H1 (cell line): ENCODE measurements around the gene PKDREJ. TPM values are rescaled to one million over a fixed set of nuclear protein-coding genes. Genes with fewer than 3 reads are reported as not detected.
"Not testable (repeated sequence)": the region's sequence is repeated elsewhere in the genome, so short reads cannot be mapped to it uniquely, and the experiment has no call there.

Experiments
- CTCF ChIA-PET: fragments of 300-600 bp; sonication (Branson Sonifier 250); formaldehyde crosslinking; loops from one replicate; lab custom pipeline; 2021; ENCODE audit not compliant: partially characterized antibody; lab: Charles Lee
- POLR2A ChIA-PET: fragments of 300-600 bp; sonication (Branson Sonifier 250); formaldehyde crosslinking; loops from one replicate; lab custom pipeline; 2021; ENCODE audit warnings: inconsistent platforms; ENCODE audit not compliant: partially characterized antibody; lab: Charles Lee
- DNase-seq, 2 experiments: peaks; one replicate each; pipeline versions ENCODE4 v3.0.0 to v3.0.0-alpha.2; 2010 to 2022; ENCODE audit warnings: low spot score in 2 of 2, low read depth in 1 of 2, mixed read lengths in 1 of 2
- FAIRE-seq: peaks from 2 replicates; lab custom pipeline; 2011; peaks lifted over from hg19 to GRCh38; lab: Jason Lieb, UNC
- H2AFZ ChIP-seq: 2 replicates; pipeline ENCODE4 v1.8.1; 2012; ENCODE audit warnings: low read length, inconsistent platforms
- H2AK5ac ChIP-seq: 2 replicates; pipeline ENCODE4 v1.6.1; 2013; ENCODE audit warnings: low read depth, low read length
- H2BK120ac ChIP-seq: replicated peaks from 2 replicates; pipeline ENCODE3; 2013; ENCODE audit warnings: low read depth, low read length, inconsistent platforms
- H2BK12ac ChIP-seq: 2 replicates; pipeline ENCODE4 v1.6.1; 2013; ENCODE audit warnings: low read depth, low read length
- H2BK15ac ChIP-seq: 2 replicates; pipeline ENCODE4 v1.6.1; 2013; ENCODE audit warnings: low read length
- H2BK20ac ChIP-seq: 2 replicates; pipeline ENCODE4 v1.6.1; 2013; ENCODE audit warnings: low read length
- H2BK5ac ChIP-seq: 2 replicates; pipeline ENCODE4 v1.6.1; 2013; ENCODE audit warnings: low read depth, low read length
- H3K14ac ChIP-seq: 2 replicates; pipeline ENCODE4 v1.6.1; 2013; ENCODE audit warnings: inconsistent platforms; ENCODE audit not compliant: insufficient read length
- H3K18ac ChIP-seq: 2 replicates; pipeline ENCODE4 v1.6.1; 2013; ENCODE audit warnings: low read length; ENCODE audit errors: extremely low read depth
- H3K23ac ChIP-seq: 2 replicates; pipeline ENCODE4 v1.6.1; 2013; ENCODE audit warnings: inconsistent platforms; ENCODE audit not compliant: insufficient read length
- H3K23me2 ChIP-seq: 2 replicates; pipeline ENCODE4 v1.6.1; 2013; ENCODE audit warnings: low read depth, low read length
- H3K27ac ChIP-seq: 2 replicates; pipeline ENCODE4 v1.6.1; 2011; ENCODE audit warnings: low read depth, low read length, inconsistent platforms
- H3K27me3 ChIP-seq, 4 experiments: replicated peaks in 1 of 4; 1 replicate in 1 of 4; 2 replicates in 3 of 4; pipeline versions ENCODE4 v1.6.1 to v1.8.1; 2011 to 2013; ENCODE audit warnings: low read length in 3 of 4, mild to moderate bottlenecking in 3 of 4, inconsistent platforms in 2 of 4, mixed read lengths in 2 of 4, moderate library complexity in 1 of 4; ENCODE audit not compliant: control insufficient read depth in 3 of 4, insufficient read depth in 3 of 4; ENCODE audit errors: extremely low read depth in 1 of 4
- H3K36me3 ChIP-seq, 4 experiments: 2 replicates each; pipeline versions ENCODE4 v1.6.1 to v1.8.1; 2011 to 2013; ENCODE audit warnings: mild to moderate bottlenecking in 4 of 4, low read length in 3 of 4, moderate library complexity in 2 of 4, control low read depth in 1 of 4, inconsistent platforms in 1 of 4; ENCODE audit not compliant: insufficient read depth in 4 of 4, control insufficient read depth in 2 of 4
- H3K4ac ChIP-seq: replicated peaks from 2 replicates; pipeline ENCODE3; 2013; ENCODE audit warnings: low read length, low read depth, mixed read lengths, inconsistent platforms; ENCODE audit not compliant: insufficient read length
- H3K4me1 ChIP-seq, 4 experiments: replicated peaks in 1 of 4; 1 replicate in 1 of 4; 2 replicates in 3 of 4; pipeline versions ENCODE4 v1.6.1 to v1.8.1; 2011 to 2013; ENCODE audit warnings: low read length in 3 of 4, inconsistent platforms in 2 of 4, mixed read lengths in 1 of 4; ENCODE audit not compliant: insufficient read depth in 4 of 4, control insufficient read depth in 3 of 4
- H3K4me2 ChIP-seq, 2 experiments: 2 replicates each; pipeline versions ENCODE4 v1.6.1 to v1.8.1; 2011 to 2013; ENCODE audit warnings: low read depth in 2 of 2, low read length in 2 of 2, control low read depth in 1 of 2, inconsistent platforms in 1 of 2, mild to moderate bottlenecking in 1 of 2; ENCODE audit not compliant: insufficient read depth in 1 of 2
- H3K4me3 ChIP-seq, 4 experiments: fragments of 200-600, 300-600 bp in 1 of 4; sonication (generic), shearing (Covaris generic), sonication (Bioruptor Twin) in 1 of 4; 2 replicates each; pipeline versions ENCODE4 v1.5.1 to v1.8.1; 2011 to 2016; ENCODE audit warnings: low read length in 4 of 4, low read depth in 3 of 4, control low read depth in 2 of 4, inconsistent platforms in 2 of 4, mild to moderate bottlenecking in 2 of 4, mixed read lengths in 1 of 4, moderate library complexity in 1 of 4; ENCODE audit not compliant: insufficient read depth in 2 of 4; ENCODE audit errors: extremely low read depth in 1 of 4
- H3K56ac ChIP-seq: replicated peaks from 2 replicates; pipeline ENCODE3; 2013; ENCODE audit warnings: low read depth, mild to moderate bottlenecking, mixed read lengths, low read length, inconsistent platforms; ENCODE audit not compliant: insufficient read length
- H3K79me1 ChIP-seq: 2 replicates; pipeline ENCODE4 v1.6.1; 2013; ENCODE audit warnings: low read depth, low read length, control low read depth
- H3K79me2 ChIP-seq, 2 experiments: 2 replicates each; pipeline versions ENCODE4 v1.6.1 to v1.8.1; 2012 to 2013; ENCODE audit warnings: low read length in 2 of 2, mild to moderate bottlenecking in 2 of 2, inconsistent platforms in 1 of 2; ENCODE audit not compliant: insufficient read depth in 2 of 2, control insufficient read depth in 1 of 2
- H3K9ac ChIP-seq, 4 experiments: replicated peaks in 1 of 4; 1 replicate in 1 of 4; 2 replicates in 3 of 4; pipeline versions ENCODE4 v1.6.1 to v1.8.1; 2011 to 2013; ENCODE audit warnings: low read depth in 3 of 4, low read length in 3 of 4, control low read depth in 2 of 4, mild to moderate bottlenecking in 2 of 4, moderate library complexity in 2 of 4, inconsistent platforms in 1 of 4; ENCODE audit errors: extremely low read depth in 1 of 4
- H3K9me3 ChIP-seq, 2 experiments: 2 replicates each; pipeline versions ENCODE4 v1.6.1 to v1.8.1; 2012 to 2013; ENCODE audit warnings: mild to moderate bottlenecking in 2 of 2, moderate library complexity in 2 of 2, control low read depth in 1 of 2, inconsistent platforms in 1 of 2, low read depth in 1 of 2, low read length in 1 of 2, mixed read lengths in 1 of 2; ENCODE audit not compliant: insufficient read depth in 2 of 2
- H4K20me1 ChIP-seq, 2 experiments: replicated peaks in 1 of 2; 2 replicates each; pipeline versions ENCODE3 to v1.8.1; 2011 to 2013; ENCODE audit warnings: inconsistent platforms in 2 of 2, low read length in 2 of 2, mild to moderate bottlenecking in 1 of 2; ENCODE audit not compliant: insufficient read depth in 2 of 2, control insufficient read depth in 1 of 2
- H4K5ac ChIP-seq: 2 replicates; pipeline ENCODE4 v1.6.1; 2013; ENCODE audit warnings: low read length, low read depth, mixed read lengths, inconsistent platforms; ENCODE audit not compliant: insufficient read length
- H4K8ac ChIP-seq: 2 replicates; pipeline ENCODE4 v1.8.0; 2013; ENCODE audit warnings: mild to moderate bottlenecking, moderate library complexity, low read length, inconsistent platforms; ENCODE audit not compliant: insufficient read depth; ENCODE audit errors: extremely low read depth
- H4K91ac ChIP-seq: replicated peaks from 2 replicates; pipeline ENCODE3; 2013; ENCODE audit warnings: low read length, mixed read lengths, inconsistent platforms; ENCODE audit not compliant: insufficient read length
- WGBS, 2 experiments: shearing (Covaris generic) in 1 of 2; methylation state at CpG; one replicate each; pipeline versions ENCODE4 v1.1.6 to v1.1.7; 2013 to 2015; ENCODE audit warnings: low lambda C conversion rate in 2 of 2, mixed read lengths in 2 of 2, inconsistent platforms in 1 of 2, low coverage in 1 of 2, missing lambda C conversion rate in 1 of 2; ENCODE audit not compliant: insufficient replicate concordance in 2 of 2, insufficient coverage in 1 of 2, insufficient read length in 1 of 2; ENCODE audit errors: extremely low coverage in 1 of 2, missing lambda C conversion rate in 1 of 2; 5-methylcytosine and 5-hydroxymethylcytosine counted together
- polyA plus RNA-seq, 7 experiments: library from polyadenylated mRNA; depleted of rRNA in 3 of 7; stranded (reverse) in 5 of 7; unstranded in 2 of 7; fragments of >200 nt in 5 of 7; fragments of 200-250 nt in 2 of 7; gene quantifications; 1 replicate in 5 of 7; 2 replicates in 1 of 7; 4 replicates in 1 of 7; pipeline versions ENCODE4 v1.2.1 to v1.2.3, GENCODE V29; 2011 to 2013; ENCODE audit warnings: missing spikeins in 2 of 7, mixed read lengths in 2 of 7
- total RNA-seq: library from RNA; stranded (reverse); fragmentation: NEBNext Ultra II Directional; extraction: Animal tissue kit (Norgen Biotek cat#: 25700); gene quantifications from 2 replicates; pipeline ENCODE4 v1.2.1, GENCODE V29; 2021

Gene PKDREJ
- total and polyA plus RNA-seq, 2 of the 8 experiments (the other 6 are each of a cell fraction or from before 2014, with no cell fraction given), result 0.02 to 0.04 TPM

DNA sequence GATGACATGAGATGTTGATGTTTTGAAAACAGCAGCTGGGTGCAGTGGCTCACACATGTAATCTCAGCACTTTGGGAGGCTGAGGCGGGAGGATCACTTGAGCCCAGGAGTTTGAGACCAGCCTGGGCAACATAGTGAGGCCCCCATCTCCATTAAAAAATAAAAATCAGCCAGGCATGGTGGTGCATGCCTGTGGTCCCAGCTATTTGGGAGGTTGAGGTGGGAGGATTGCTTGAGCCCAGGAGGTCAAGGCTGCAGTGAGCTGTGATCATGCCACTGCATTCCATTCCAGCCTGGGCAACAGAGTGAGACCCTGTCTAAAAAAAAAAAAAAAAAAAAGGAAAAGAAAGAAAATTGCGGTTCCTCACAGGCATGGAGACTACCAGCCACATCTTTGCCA lies 49.7 kb upstream of the PKDREJ start:
- not testable (repeated sequence) for H4K5ac ChIP-seq, H2BK12ac ChIP-seq, H3K9ac ChIP-seq, H3K27me3 ChIP-seq, H3K18ac ChIP-seq, H4K8ac ChIP-seq, H2BK120ac ChIP-seq, DNase-seq, H4K20me1 ChIP-seq, H3K4ac ChIP-seq, H2AK5ac ChIP-seq, H3K79me1 ChIP-seq, H3K56ac ChIP-seq, H3K27ac ChIP-seq, H3K14ac ChIP-seq, H2AFZ ChIP-seq, H3K4me2 ChIP-seq, H2BK20ac ChIP-seq, H2BK15ac ChIP-seq, H3K79me2 ChIP-seq, H4K91ac ChIP-seq, H3K23ac ChIP-seq, H3K9me3 ChIP-seq, H3K4me1 ChIP-seq, H3K23me2 ChIP-seq, H2BK5ac ChIP-seq, FAIRE-seq, H3K4me3 ChIP-seq
- H3K36me3 ChIP-seq, result peaks cover 11 to 35% (median 18%) of the 10 kb centered on the region in 4 experiments
- whole genome bisulfite sequencing, 2 experiments, result 100% methylated on average over 1 of the region's 2 CpGs; no CpG with 5 or more reads in 1 of the 2 experiments
- POLR2A ChIA-PET, result interaction anchor here (0.8 to 2.5 kb wide), 3 partner anchors 16 to 324 kb away, joined by 3 to 10 read pairs (median 3); partner anchors contain the start of gene GTSE1
- CTCF ChIA-PET, result interaction anchor here (0.9 to 2.7 kb wide), 6 partner anchors 9 to 196 kb away, joined by 3 to 11 read pairs (median 4); partner anchors contain the start of gene PKDREJ
